Common myeloid progenitor, CD34-positive (primary cell): Measurements from ENCODE around the gene DCBLD1.

Experiments used
- CTCF ChIA-PET: fragments of 350-600 bp; sonication (Branson Sonifier 250); formaldehyde crosslinking; loops from one replicate; lab custom pipeline; 2021; ENCODE audit warnings: antibody characterized with exemption; lab: Charles Lee
- POLR2A ChIA-PET: fragments of 350-600 bp; sonication (Branson Sonifier 250); formaldehyde crosslinking; loops from one replicate; lab custom pipeline; 2021; ENCODE audit warnings: antibody characterized with exemption; lab: Charles Lee
- DNase-seq, 3 donors: peaks; one replicate each; pipeline versions ENCODE4 v3.0.0 to v3.0.0-alpha.2; 2013
- H3K27ac ChIP-seq, 2 experiments: 1 replicate in 1 of 2; 2 replicates in 1 of 2; pipeline ENCODE4 v1.7.0; 2013; ENCODE audit warnings: inconsistent platforms in 2 of 2, low read length in 2 of 2, mild to moderate bottlenecking in 2 of 2, low read depth in 1 of 2, moderate library complexity in 1 of 2; ENCODE audit not compliant: severe bottlenecking in 2 of 2, insufficient read depth in 1 of 2, poor library complexity in 1 of 2
- H3K27me3 ChIP-seq, 5 experiments: replicated peaks in 2 of 5; 1 replicate in 3 of 5; 2 replicates in 2 of 5; pipeline versions ENCODE4 v1.6.1 to v1.7.0; 2013; ENCODE audit warnings: low read length in 4 of 5, mild to moderate bottlenecking in 2 of 5, moderate library complexity in 2 of 5, inconsistent platforms in 1 of 5; ENCODE audit not compliant: insufficient read depth in 5 of 5, control insufficient read depth in 4 of 5
- H3K36me3 ChIP-seq, 4 experiments: 1 replicate in 2 of 4; 2 replicates in 2 of 4; pipeline versions ENCODE4 v1.6.1 to v1.7.0; 2013; ENCODE audit warnings: low read length in 3 of 4, control low read depth in 1 of 4, mild to moderate bottlenecking in 1 of 4; ENCODE audit not compliant: control insufficient read depth in 4 of 4, insufficient read depth in 4 of 4
- H3K4me1 ChIP-seq, 4 experiments: 1 replicate in 3 of 4; 2 replicates in 1 of 4; pipeline versions ENCODE4 v1.6.1 to v1.7.1; 2013; ENCODE audit warnings: low read length in 3 of 4, mild to moderate bottlenecking in 3 of 4, control low read depth in 1 of 4, inconsistent platforms in 1 of 4, moderate library complexity in 1 of 4; ENCODE audit not compliant: control insufficient read depth in 4 of 4, insufficient read depth in 4 of 4; ENCODE audit errors: control extremely low read depth in 1 of 4
- H3K4me3 ChIP-seq, 7 experiments: 1 replicate in 4 of 7; 2 replicates in 3 of 7; pipeline versions ENCODE4 v1.5.1 to v1.7.0; 2013; ENCODE audit warnings: mild to moderate bottlenecking in 7 of 7, low read length in 6 of 7, moderate library complexity in 6 of 7, inconsistent platforms in 2 of 7, low read depth in 2 of 7, control low read depth in 1 of 7; ENCODE audit not compliant: insufficient read depth in 4 of 7, control insufficient read depth in 1 of 7; ENCODE audit errors: extremely low read depth in 1 of 7
- H3K9me3 ChIP-seq, 5 experiments: 1 replicate in 4 of 5; 2 replicates in 1 of 5; pipeline versions ENCODE4 v1.6.1 to v1.7.1; 2013; ENCODE audit warnings: low read length in 4 of 5, mild to moderate bottlenecking in 2 of 5, inconsistent platforms in 1 of 5, low read depth in 1 of 5, moderate library complexity in 1 of 5; ENCODE audit not compliant: control insufficient read depth in 4 of 5, insufficient read depth in 2 of 5; ENCODE audit errors: control extremely low read depth in 1 of 5
- WGBS: methylation state at CpG from one replicate; pipeline ENCODE4 v1.1.5; 2013; ENCODE audit not compliant: insufficient coverage; 5-methylcytosine and 5-hydroxymethylcytosine counted together

The DCBLD1 gene

DNA sequence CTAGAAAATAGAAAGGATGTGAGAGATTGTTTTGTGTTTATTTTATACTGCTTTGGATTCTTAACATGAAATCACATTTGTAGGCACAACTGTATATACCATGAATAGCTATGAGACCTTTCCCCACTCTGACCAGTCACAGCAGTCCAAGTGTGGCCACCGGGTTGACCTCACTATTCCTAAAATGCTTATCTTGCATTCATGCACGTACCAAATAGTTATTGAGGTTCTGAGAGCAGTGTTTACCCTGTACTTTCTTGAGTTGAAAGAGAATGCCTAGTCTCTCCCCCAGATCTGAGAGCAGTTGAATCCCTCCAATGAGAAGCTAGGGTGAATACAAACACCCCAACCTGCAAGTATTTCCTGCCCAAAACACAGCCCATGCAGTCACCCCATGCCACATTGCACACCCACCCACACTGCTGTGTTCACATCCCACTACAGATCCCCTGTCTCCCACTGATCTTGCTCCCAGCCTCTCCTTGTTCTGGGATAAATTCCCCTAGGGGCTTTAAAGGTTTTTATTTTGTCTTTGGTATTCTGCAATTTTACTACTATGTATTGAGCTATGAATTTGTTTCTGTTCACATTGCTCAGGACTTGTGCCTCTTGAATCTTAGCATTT is 68.3 kb downstream of the DCBLD1 start:
- WGBS = 90% methylated on average over 2 of the region's 2 CpGs
- CTCF ChIA-PET = interaction anchor here (0.6 to 3.0 kb wide), 10 partner anchors 16 to 101 kb away, joined by 3 to 17 read pairs (median 4); partner anchors contain the start of gene DCBLD1
- POLR2A ChIA-PET = no interaction called here
- Histone ChIP-seq H3K27ac (no peak overlapping the region), H3K4me1 (peaks cover 6 to 29% (median 18%) of the 10 kb centered on the region in 4 experiments), H3K36me3 (no peaks in the 10 kb centered on the region), H3K27me3 (peaks cover 0 to 7% (median 0%) of the 10 kb centered on the region in 5 experiments), H3K4me3 (no peak overlapping the region), H3K9me3 (no peaks in the 10 kb centered on the region)
- no peak for DNase-seq

DNA sequence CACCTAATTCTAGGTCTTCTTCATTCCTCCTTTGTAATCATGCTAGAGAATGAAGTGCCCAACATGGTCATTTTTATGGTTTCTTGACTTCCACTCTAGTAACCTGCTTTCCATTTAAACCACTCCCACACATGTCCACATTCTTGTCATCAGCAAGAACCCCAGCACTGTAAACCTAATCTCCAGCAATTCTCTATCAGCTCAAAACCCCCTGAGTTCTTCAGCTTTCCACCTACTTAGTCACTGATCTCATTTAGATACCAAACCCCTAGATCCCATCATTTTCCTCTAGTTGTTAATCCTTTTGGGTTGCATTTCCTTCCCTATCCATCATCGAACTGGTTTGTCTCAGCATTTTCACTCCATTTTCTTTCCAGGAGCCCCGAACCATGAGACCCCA is 70.1 kb downstream of the DCBLD1 start:
- no peak for DNase-seq
- H3K36me3 ChIP-seq = no peaks in the 10 kb centered on the region
- 66% methylated on average over 2 of the region's 2 CpGs for WGBS
- no peak overlapping the region for H3K4me3 ChIP-seq
- peaks cover 4 to 26% (median 14%) of the 10 kb centered on the region in 4 experiments for H3K4me1 ChIP-seq
- no peaks in the 10 kb centered on the region for H3K9me3 ChIP-seq
- ChIA-PET CTCF (interaction anchor here (0.9 to 3.0 kb wide), 3 partner anchors 56 to 103 kb away, joined by 3 to 17 read pairs (median 11); partner anchors contain the start of gene DCBLD1), POLR2A (interaction anchor here (0.8 kb wide), 1 partner anchor 22 kb away, joined by 4 read pairs; no protein-coding TSS in a partner anchor)
- no peak overlapping the region for H3K27ac ChIP-seq
- peaks cover 0 to 5% (median 0%) of the 10 kb centered on the region in 5 experiments for H3K27me3 ChIP-seq

DNA sequence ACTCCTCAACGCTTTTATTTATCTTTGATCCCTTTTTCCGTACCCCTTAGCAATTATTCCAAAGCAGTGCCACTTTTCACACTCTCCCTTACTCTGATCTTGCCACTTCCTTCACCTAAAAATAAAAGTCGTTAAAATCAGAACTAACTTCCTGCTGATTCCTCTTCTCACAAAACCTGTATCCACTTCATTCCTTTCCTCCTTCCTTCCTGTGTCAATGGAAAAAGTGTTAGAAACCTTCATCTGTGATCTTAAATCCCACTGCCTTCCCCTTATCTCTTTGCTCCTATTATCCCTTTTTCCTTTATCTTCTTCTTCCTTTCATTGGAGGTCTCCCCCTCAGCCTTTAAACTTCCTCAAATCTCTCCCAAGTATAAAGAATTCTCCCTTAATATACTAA is 70.7 kb downstream of the DCBLD1 start:
- ChIA-PET POLR2A (no interaction called here), CTCF (interaction anchor here (2.8 kb wide), 1 partner anchor 104 kb away, joined by 17 read pairs; no protein-coding TSS in a partner anchor)
- DNase-seq = no peak
- no peaks in the 10 kb centered on the region for H3K36me3 ChIP-seq
- WGBS = 30% methylated on average over 3 of the region's 3 CpGs
- no peak overlapping the region for H3K4me3 ChIP-seq
- peaks cover 0 to 4% (median 0%) of the 10 kb centered on the region in 5 experiments for H3K27me3 ChIP-seq
- no peaks in the 10 kb centered on the region for H3K9me3 ChIP-seq
- no peak overlapping the region for H3K27ac ChIP-seq
- H3K4me1 ChIP-seq = peaks cover 4 to 21% (median 9%) of the 10 kb centered on the region in 4 experiments

DNA sequence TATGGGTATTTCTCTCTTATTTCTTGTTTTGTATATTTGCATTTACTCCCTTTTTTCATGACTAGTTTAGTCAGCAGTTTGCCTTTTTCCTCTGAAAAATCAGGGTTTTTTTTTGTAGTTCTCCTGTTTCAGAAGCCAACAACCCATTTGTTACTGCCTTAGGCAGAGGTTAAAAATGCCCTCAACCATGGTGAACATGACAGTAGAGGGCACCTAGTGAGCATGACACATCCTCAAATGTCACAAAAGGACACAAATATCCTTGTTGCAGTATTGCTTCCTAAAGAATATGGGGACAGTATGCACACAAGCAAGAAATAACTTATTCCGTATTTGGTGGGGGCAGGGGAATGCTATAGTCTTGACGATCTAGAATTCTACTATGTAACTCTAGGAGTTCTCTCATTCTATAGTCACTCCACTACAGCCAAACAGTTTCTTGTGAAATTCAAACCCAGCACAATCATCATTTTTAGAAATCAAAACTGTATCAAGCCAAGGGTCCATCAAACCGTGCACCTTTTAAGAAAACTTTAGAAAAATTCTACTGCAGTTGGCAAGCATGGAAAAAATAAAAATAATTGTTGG is 72.9 kb downstream of the DCBLD1 start:
- no peak overlapping the region for H3K4me3 ChIP-seq
- no peaks in the 10 kb centered on the region for H3K9me3 ChIP-seq
- H3K27me3 ChIP-seq = peaks cover 0 to 2% (median 0%) of the 10 kb centered on the region in 5 experiments
- DNase-seq = no peak
- H3K36me3 ChIP-seq = peaks cover 0 to 5% (median 1%) of the 10 kb centered on the region in 4 experiments
- peaks cover 0 to 8% (median 2%) of the 10 kb centered on the region in 4 experiments for H3K4me1 ChIP-seq
- no peak overlapping the region for H3K27ac ChIP-seq
- ChIA-PET CTCF (interaction anchor here (0.6 to 7.9 kb wide), 16 partner anchors 10 to 116 kb away, joined by 3 to 71 read pairs (median 4); no protein-coding TSS in a partner anchor), POLR2A (no interaction called here)
- 20% methylated on average over 1 of the region's 3 CpGs for WGBS

DNA sequence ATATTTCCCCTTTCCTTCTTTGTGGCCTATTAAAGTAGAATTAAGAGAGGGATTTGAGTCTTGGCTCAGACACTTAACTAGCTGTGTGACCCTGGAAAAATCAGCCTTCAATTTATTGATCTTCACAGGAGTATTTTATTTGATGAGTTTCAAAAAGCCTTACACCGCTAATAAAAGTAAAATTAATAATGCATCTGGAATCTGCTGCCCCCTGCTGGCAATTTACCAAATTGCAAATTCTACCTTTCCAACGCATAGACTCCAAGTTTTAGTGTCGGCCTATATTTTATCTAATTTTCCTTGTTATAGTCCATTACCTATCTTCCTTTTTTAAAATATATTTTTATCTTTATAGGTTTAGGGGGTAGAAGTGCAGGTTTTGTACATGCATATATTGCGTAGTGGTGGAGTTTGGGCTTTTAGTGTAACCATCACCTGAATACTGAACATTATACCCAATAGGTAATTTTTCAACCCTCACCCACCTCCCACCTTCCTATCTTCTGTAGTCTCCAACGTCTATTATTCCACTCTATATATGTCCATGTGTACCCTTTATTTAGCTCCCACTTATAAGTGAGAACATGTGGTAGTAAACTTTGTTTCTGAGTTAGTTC is 73.5 kb downstream of the DCBLD1 start:
- 0% methylated on average over 1 of the region's 5 CpGs for WGBS
- POLR2A ChIA-PET = no interaction called here
- no peaks in the 10 kb centered on the region for H3K9me3 ChIP-seq
- H3K4me1 ChIP-seq = peaks cover 0 to 8% (median 2%) of the 10 kb centered on the region in 4 experiments
- CTCF ChIA-PET = interaction anchor here (0.7 to 7.9 kb wide), 14 partner anchors 11 to 107 kb away, joined by 3 to 71 read pairs (median 5); no protein-coding TSS in a partner anchor
- no peak overlapping the region for H3K4me3 ChIP-seq
- H3K27ac ChIP-seq = no peak overlapping the region
- peak; percentile 30 to 66 (median 50) for DNase-seq
- H3K27me3 ChIP-seq = peaks cover 0 to 2% (median 0%) of the 10 kb centered on the region in 5 experiments
- peaks cover 0 to 7% (median 4%) of the 10 kb centered on the region in 4 experiments for H3K36me3 ChIP-seq

DNA sequence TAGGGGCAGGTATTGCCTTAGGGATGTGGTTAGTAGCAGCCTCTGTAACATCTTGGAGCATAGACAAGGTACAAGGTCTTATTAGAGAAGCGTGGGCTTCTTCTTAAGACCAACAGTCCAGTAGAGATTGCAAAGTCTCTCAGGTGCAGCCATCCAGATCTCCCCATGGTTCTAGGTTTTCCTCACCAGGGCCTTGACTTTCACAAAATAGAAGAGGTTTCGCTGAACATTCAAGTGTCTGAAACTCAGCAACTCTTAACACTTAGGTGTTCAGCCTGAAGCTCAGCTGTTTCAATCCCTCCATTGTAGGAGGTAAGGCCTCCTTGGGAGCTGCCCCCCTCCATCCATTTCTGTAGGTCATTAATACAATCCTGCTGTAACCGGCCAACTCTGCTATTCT is 75.5 kb downstream of the DCBLD1 start:
- CTCF ChIA-PET = interaction anchor here (0.7 to 7.9 kb wide), 11 partner anchors 10 to 109 kb away, joined by 3 to 71 read pairs (median 5); partner anchors contain the start of gene GOPC
- no peak overlapping the region for H3K4me3 ChIP-seq
- DNase-seq = no peak
- H3K27ac ChIP-seq = no peak overlapping the region
- WGBS = 100% methylated on average over 3 of the region's 3 CpGs
- H3K4me1 ChIP-seq = peaks cover 0 to 4% (median 1%) of the 10 kb centered on the region in 4 experiments
- H3K27me3 ChIP-seq = peaks cover 0 to 2% (median 0%) of the 10 kb centered on the region in 5 experiments
- H3K36me3 ChIP-seq = peaks cover 2 to 14% (median 6%) of the 10 kb centered on the region in 4 experiments
- POLR2A ChIA-PET = no interaction called here
- H3K9me3 ChIP-seq = no peaks in the 10 kb centered on the region
